Adrenal gland (tissue), 12 donors: ENCODE results near the gene FN3K. TPM values are rescaled to one million over a fixed set of nuclear protein-coding genes. Genes with fewer than 3 reads are reported as not detected.
A peak's percentile ranks its signal among the peaks of the same experiment; 100 is the strongest.

Experiments
- DNase-seq, 7 donors: peaks; one replicate each; pipeline ENCODE4 v3.0.0-alpha.2; 2019 to 2020
- H3K27ac ChIP-seq, 5 donors: fragments of 200-600 bp; sonication (generic) in 4 of 5; 1 replicate in 3 of 5; 2 replicates in 2 of 5; pipeline versions ENCODE4 v1.5.1 to v1.8.0; 2016 to 2020; ENCODE audit warnings: mild to moderate bottlenecking in 1 of 5
- H3K27me3 ChIP-seq: fragments of 200-600 bp; 2 replicates; pipeline ENCODE4 v1.8.0; 2021
- H3K36me3 ChIP-seq, 2 donors: fragments of 200-600 bp; replicated peaks in 1 of 2; 1 replicate in 1 of 2; 2 replicates in 1 of 2; pipeline versions ENCODE4 v1.5.1 to v1.8.0; 2018 to 2022
- H3K4me1 ChIP-seq, 2 donors: fragments of 200-600 bp; replicated peaks in 1 of 2; 1 replicate in 1 of 2; 2 replicates in 1 of 2; pipeline versions ENCODE4 v1.5.1 to v1.8.0; 2018 to 2021
- H3K4me3 ChIP-seq, 4 donors: fragments of 200-600 bp; sonication (generic) in 3 of 4; one replicate each; pipeline ENCODE4 v1.5.1; 2016 to 2018
- H3K9me3 ChIP-seq, 3 donors: fragments of 200-600 bp; sonication (generic) in 1 of 3; replicated peaks in 1 of 3; 1 replicate in 2 of 3; 2 replicates in 1 of 3; pipeline versions ENCODE4 v1.5.1 to v1.8.0; 2016 to 2021
- CTCF ChIP-seq, 6 experiments: fragments of 450-650 bp in 4 of 6; fragments of 200-600 bp in 2 of 6; sonication (generic) in 1 of 6; IDR thresholded peaks; 1 replicate in 5 of 6; 2 replicates in 1 of 6; pipeline versions ENCODE4 v1.5.1 to v1.8.0; 2016 to 2021; ENCODE audit warnings: antibody characterized with exemption in 6 of 6, mild to moderate bottlenecking in 2 of 6, moderate library complexity in 1 of 6
- POLR2A ChIP-seq, 2 donors: fragments of 450-650 bp; IDR thresholded peaks; one replicate each; pipeline ENCODE4 v1.6.1; 2017; ENCODE audit warnings: antibody characterized with exemption in 2 of 2, mild to moderate bottlenecking in 2 of 2, moderate library complexity in 1 of 2
- WGBS, 4 donors: extraction: QIAGEN DNeasy Blood & Tissue Kit in 2 of 4; methylation state at CpG; one replicate each; pipeline versions ENCODE4 v1.1.5 to v1.1.7; 2013 to 2017; 5-methylcytosine and 5-hydroxymethylcytosine counted together
- intact Hi-C, 2 donors: fragments of 100-400 bp; cut with DNase I; formaldehyde crosslinking; loops; one replicate each; pipeline versions ENCODE4 v1.14.1 to v1.15.0; 2022 to 2023
- polyA plus RNA-seq, 3 donors: library from polyadenylated mRNA; stranded (reverse); fragments of 200-250 nt in 2 of 3; fragments of 350-450 nt in 1 of 3; fragmentation: Illumina TruSeq in 1 of 3; extraction: RNeasy Lipid Tissue Mini Kit (QIAGEN cat#74804) in 1 of 3; gene quantifications; one replicate each; pipeline ENCODE4 v1.2.3, GENCODE V29; 2013 to 2014
- total RNA-seq, 9 donors: library from RNA; depleted of rRNA in 4 of 9; stranded (reverse); fragments of >200 nt in 4 of 9; fragments of 120-200 nt in 1 of 9; fragmentation: NEBNext Ultra II Directional in 1 of 9; extraction: Animal tissue kit (Norgen Biotek cat#: 25700) in 1 of 9; gene quantifications; one replicate each; pipeline versions ENCODE4 v1.1.0 to v1.2.4, GENCODE V29; 2013 to 2023
- donor health status: healthy with polysubstance abuse.
- donor health status: Bipolar disorder and iron deficiency.
- donor health status: DM: yes; HTN: yes; CAD: no.
- donor health status: DM: no; HTN: no; CAD: no.
- donor health status: DM: no; HTN: no; CAD: no.
- donor health status: DM: yes; HTN: yes; CAD: no.

FN3K gene
- total and polyA plus RNA-seq, 12 donors, result 16.0 to 136 (median 40.8) TPM

GRCh38 chr17:82709024-82709675 is 26.3 kb upstream of the FN3K start:
- H3K27me3 ChIP-seq, result no peaks in the 10 kb centered on the region
- 59 to 77% (median 67%) methylated on average over 1 to 9 of the region's 9 CpGs for WGBS, 4 donors
- H3K27ac ChIP-seq, result no peak overlapping the region
- intact Hi-C loops, result no loop called here
- TF ChIP-seq POLR2A (IDR thresholded peaks at IDR 0.05), result no peak
- TF ChIP-seq CTCF (IDR thresholded peaks at IDR 0.05), result no peak
- no peaks in the 10 kb centered on the region for H3K4me1 ChIP-seq
- no peaks in the 10 kb centered on the region for H3K9me3 ChIP-seq
- DNase-seq, result peak in 1 of 7 donors; percentile 14
- H3K36me3 ChIP-seq, result no peaks in the 10 kb centered on the region
- H3K4me3 ChIP-seq, result no peak overlapping the region

GRCh38 chr17:82709676-82710498 is 25.5 kb upstream of the FN3K start:
- DNase-seq, result no peak
- 84 to 90% (median 88%) methylated on average over 9 to 25 of the region's 25 CpGs for WGBS, 4 donors

GRCh38 chr17:82710499-82711232 is 24.7 kb upstream of the FN3K start:
- Histone ChIP-seq H3K27ac (no peak overlapping the region), H3K36me3 (no peaks in the 10 kb centered on the region), H3K4me3 (no peak overlapping the region), H3K27me3 (no peaks in the 10 kb centered on the region), H3K9me3 (no peaks in the 10 kb centered on the region), H3K4me1 (peaks cover 0 to under 1% of the 10 kb centered on the region in 2 donors)
- intact Hi-C loops, result loop anchor here in 1 of 2 donors (10.0 kb wide), 1 partner anchor 86 kb away; no protein-coding TSS in a partner anchor
- WGBS, 4 donors, result 72 to 79% (median 78%) methylated on average over 15 to 29 of the region's 29 CpGs
- TF ChIP-seq CTCF (IDR thresholded peaks at IDR 0.05), result no peak
- no peak for TF ChIP-seq POLR2A (IDR thresholded peaks at IDR 0.05)
- DNase-seq, result no peak

More at GRCh38 chr17:82709676-82710498, 25.5 kb upstream of the FN3K start:
- Histone ChIP-seq H3K4me3 (no peak overlapping the region), H3K27me3 (no peaks in the 10 kb centered on the region), H3K36me3 (no peaks in the 10 kb centered on the region), H3K4me1 (no peaks in the 10 kb centered on the region), H3K9me3 (no peaks in the 10 kb centered on the region), H3K27ac (no peak overlapping the region)
- intact Hi-C loops, result loop anchor here in 1 of 2 donors (10.0 kb wide), 1 partner anchor 85 kb away; no protein-coding TSS in a partner anchor
- TF ChIP-seq CTCF (IDR thresholded peaks at IDR 0.05) (no peak), POLR2A (IDR thresholded peaks at IDR 0.05) (no peak)
